GM21619 (cell line): ENCODE results near the gene ERLIN1.

Source experiments
- ATAC-seq: cut with Tn5 transposase; IDR thresholded peaks from one replicate; pipeline ENCODE4 v1.9.1; 2021; ENCODE audit not compliant: unreplicated experiment

ERLIN1 gene

GRCh38 chr10:100185364-100186252 is at the start of gene ERLIN1:
Gene ERLIN1 (minus strand): TSS chr10:100186029. CDS start chr10:100185626, 403 bp downstream.
- ATAC-seq, result peak; percentile 85

- no peak for ATAC-seq
Observed at GRCh38 chr10:100232101-100232500, 46.3 kb upstream of the ERLIN1 start.

DNA sequence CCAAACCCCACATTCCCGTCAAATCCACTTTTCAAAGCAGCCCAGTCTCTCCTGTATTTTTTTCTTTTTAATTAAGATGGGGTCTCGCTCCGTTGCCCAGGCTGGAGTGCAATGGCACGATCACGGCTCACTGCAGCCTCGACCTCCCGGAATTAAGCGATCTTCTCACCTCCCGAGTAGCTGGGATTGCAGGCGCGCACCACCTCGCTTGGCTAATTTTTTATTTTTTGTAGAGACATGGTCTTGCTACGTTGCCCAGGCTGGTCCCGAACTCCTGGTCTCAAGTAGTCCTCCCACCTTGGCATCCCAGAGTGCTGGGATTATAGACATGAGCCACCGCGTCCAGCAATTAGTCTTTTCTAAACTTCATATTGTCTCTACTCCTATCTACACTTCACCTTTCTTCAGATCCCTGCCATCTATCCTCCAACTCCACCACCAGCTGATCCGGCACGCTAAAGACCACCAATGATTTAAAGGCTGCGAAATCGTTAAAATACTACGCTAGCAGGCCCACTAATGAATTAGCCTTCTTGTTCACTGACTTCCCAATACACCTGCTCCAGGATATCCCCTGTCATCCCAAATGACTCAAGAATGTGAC is 44.1 kb upstream of the ERLIN1 start:
- no peak for ATAC-seq

DNA sequence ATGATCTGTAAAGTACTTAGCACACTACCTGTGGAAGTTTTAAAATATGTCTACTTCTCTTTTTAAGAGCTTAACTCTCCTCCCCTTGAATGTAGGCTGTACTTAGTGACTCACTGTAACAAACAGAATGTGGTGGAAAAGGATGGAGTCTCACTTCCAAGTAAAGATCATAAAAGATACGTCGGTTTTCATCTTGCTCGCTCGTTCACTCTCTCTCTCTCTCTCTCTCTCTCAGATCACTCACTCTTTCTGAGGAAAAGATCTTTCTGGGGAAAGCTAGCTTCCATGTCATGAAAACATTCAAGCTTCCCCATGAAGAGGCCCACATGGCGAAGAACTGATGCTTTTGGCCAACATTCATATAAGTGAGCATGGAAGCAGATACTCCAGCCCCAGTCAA is 38.0 kb upstream of the ERLIN1 start:
- ATAC-seq, result no peak

GRCh38 chr10:100222529-100222928 is 36.7 kb upstream of the ERLIN1 start:
- ATAC-seq, result no peak

DNA sequence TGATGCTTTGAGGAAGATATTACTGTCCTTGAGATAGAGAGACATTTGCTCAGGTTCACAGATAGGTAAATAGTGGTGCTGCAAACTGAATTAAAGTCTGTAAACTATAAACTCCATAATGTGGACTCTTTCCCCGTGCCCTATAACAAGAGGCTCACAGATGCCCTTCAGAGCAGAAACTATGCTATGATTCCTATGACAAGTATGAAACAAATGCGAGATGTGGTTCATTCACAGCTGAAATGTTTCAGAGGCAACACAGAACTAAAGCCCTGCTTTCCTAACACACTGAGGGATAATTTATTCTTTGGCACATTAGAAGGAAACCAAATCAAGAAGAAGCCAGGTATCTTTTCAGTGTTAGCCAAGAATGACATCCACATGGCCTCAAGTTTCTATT is 30.2 kb upstream of the ERLIN1 start:
- ATAC-seq, result no peak

GRCh38 chr10:100209303-100209702 is 23.5 kb upstream of the ERLIN1 start:
- ATAC-seq, result no peak

- no peak for ATAC-seq
Observed at GRCh38 chr10:100208276-100208675, 22.4 kb upstream of the ERLIN1 start.

DNA sequence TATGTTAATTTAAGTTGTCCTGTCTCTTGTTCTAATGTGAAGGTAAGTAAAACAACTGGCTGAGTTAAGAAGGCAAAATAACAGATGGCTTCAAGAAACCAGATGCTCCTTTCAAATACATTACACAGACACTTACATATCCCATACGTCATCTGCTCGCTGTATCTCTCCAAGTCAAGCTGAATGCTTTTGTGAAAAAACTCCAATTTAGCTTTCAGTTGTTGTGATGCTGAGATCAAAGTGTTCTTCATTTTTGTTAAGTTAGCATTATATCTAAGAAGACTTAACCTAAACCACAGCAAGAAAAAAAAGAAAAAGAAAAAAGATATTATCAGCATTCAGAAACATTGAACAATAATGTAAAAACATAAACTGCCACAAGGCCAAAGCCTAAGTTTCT is 18.5 kb upstream of the ERLIN1 start:
- no peak for ATAC-seq

GRCh38 chr10:100201549-100201948 is 15.7 kb upstream of the ERLIN1 start:
- ATAC-seq, result no peak

DNA sequence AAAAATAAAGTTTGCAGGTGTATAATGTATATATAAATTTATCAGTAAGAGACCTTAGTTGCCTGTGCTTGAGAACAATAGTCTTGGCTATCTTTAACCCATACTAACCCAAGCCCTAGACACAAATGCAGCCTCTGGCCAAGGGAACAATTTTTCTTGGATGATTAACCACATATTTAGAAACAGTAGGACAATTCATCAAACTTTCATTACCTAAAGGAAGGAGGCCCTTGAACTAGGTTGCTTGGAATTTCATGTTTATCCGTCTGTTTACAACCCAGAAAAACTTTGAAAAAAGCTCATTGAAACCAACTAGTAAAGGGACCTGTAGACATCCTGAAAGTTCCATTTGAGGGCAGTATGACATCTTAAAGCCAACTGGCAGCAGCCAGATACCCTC is 8.9 kb upstream of the ERLIN1 start:
- no peak for ATAC-seq

- ATAC-seq, result no peak
Observed at GRCh38 chr10:100192350-100192749, 6.5 kb upstream of the ERLIN1 start.

DNA sequence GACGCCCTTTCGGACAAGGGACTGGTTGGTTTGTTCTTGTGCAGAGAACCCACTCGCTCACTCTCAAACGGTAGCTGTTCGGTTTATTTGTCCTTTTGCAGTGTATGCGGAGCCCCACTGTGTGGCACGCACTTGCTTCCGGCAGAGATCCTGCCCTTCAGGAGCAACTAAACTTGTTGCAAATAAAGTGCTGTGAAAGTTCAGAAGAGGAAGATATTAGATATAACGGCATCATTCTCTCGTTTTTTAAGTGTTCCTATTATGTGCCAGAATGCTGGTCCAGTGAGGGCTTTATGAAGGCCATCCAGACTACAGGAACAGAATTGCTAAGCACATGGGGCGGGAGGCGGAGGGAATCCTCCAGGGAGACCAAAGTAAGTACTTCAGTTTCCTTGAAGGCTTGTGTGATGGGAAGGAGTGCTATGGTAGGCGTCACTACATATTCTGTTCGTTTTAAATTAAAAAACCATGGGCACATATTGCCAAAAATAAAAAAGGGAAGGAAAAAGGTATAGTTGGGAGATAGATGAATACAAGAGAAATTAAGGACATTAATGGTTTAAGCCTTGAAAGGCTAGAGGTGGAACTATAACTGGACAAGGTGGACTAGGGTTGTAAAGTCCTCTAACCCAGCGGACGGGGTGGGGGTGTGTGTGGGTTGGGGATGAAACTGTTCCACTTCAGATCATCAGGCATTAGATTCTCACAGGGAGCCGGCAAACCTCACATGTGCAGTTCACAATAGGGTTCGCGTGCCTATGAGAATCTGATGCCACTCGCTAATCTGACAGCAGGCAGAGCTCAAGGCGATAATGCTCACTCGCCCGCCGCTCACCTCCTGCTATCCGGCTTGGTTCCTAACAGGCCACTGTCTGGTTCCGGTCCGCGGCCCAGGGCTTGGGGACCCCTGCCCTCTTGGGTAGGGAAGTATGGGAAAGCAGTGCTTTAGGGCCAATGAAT is 704 bp upstream of the ERLIN1 start:
- ATAC-seq, result peak; percentile 36

- no peak for ATAC-seq
Observed at GRCh38 chr10:100184840-100185239, 989 bp downstream of the ERLIN1 start.

DNA sequence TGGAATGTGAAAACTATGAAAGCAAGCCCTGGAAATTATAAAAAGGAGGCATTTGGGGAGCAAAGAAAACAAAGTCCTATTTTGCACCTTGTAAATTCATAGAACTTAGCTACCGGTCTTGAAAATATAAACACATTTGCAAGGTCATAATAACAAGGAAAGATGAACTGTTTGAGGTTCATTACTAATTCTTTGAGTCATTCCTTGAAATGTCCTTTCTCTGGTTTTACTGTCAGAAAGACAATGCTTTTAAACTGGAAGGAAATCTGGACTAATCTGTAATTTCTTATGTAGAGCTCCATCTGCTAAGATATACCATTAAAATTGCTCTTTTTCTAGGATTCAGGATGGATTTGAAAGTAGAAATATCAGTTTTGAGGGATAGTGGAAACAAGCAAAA is 1.4 kb downstream of the ERLIN1 start:
- no peak for ATAC-seq

DNA sequence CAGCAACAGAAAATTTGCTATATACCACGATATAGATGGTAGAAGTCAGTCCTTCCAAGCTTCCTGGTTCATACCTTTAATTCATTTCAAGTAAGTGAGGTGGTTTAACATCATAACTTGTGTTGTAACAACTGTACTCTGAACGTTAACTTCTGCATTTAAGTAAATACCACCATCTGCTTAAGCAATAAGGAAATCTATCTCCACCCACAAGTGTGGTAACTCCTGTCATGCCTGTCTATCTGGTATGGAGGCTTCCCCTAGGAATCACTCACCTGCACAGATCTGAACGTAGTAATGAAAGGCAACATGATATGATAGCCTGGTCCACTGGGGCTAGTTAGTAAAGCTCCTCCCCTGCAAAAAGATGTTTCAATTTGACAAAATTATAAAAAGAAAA is 2.3 kb downstream of the ERLIN1 start:
- no peak for ATAC-seq

- ATAC-seq, result no peak
Observed at GRCh38 chr10:100182908-100183307, 2.9 kb downstream of the ERLIN1 start.

GRCh38 chr10:100182281-100182680 is 3.5 kb downstream of the ERLIN1 start:
- no peak for ATAC-seq

DNA sequence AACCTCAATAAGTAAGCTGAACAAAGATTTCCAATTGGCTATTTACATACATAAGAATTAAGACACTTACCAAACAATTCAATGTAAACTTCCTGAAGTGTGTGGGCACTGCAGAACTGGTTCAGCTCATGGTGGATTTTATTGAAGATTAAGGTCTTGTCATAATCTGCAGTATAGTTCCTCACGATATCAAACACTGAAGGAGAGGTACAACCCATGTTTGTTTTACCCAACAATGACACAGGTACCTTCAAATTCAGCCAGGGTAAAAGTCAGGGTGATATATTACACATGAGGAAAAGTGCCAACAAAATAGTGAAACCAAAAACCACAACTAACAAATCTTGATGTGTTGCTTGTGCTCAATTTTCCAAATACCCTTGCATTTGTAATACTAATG is 10.0 kb downstream of the ERLIN1 start:
- no peak for ATAC-seq

GRCh38 chr10:100174699-100175677 is 10.8 kb downstream of the ERLIN1 start:
- ATAC-seq, result peak; percentile 92
